SK-N-SH (cell line): ENCODE measurements around the gene TBCE. TPM values are rescaled to one million over a fixed set of nuclear protein-coding genes. Genes with fewer than 3 reads are reported as not detected.
A peak's percentile ranks its signal among the peaks of the same experiment; 100 is the strongest.

Experiments used
- CTCF ChIA-PET: fragments of 300-600, 350-600 bp; formaldehyde crosslinking; extraction: SDS; loops from one replicate; lab custom pipeline; 2021; lab: Yijun Ruan, JAX
- POLR2A ChIA-PET: fragments of 350-600 bp; sonication (Branson Sonifier 250); formaldehyde crosslinking; extraction: SDS; loops from one replicate; lab custom pipeline; 2020; ENCODE audit warnings: antibody characterized with exemption, inconsistent platforms; lab: Yijun Ruan, JAX
- DNase-seq: peaks from one replicate; pipeline ENCODE4 v3.0.0; 2012
- H2AFZ ChIP-seq: fragments of 200-600 bp; sonication (generic); 2 replicates; pipeline ENCODE4 v1.8.1; 2016; ENCODE audit warnings: antibody characterized with exemption, mild to moderate bottlenecking, low read depth
- H3F3A ChIP-seq: fragments of 200-600 bp; sonication (generic); replicated peaks from 2 replicates; pipeline ENCODE3; 2016; ENCODE audit warnings: antibody characterized with exemption, mild to moderate bottlenecking; ENCODE audit not compliant: insufficient read depth
- H3K27ac ChIP-seq, 2 experiments: fragments of 200-500 bp in 1 of 2; fragments of 200-600 bp in 1 of 2; sonication (Bioruptor generic) in 1 of 2; sonication (generic), shearing (Covaris generic) in 1 of 2; 2 replicates each; pipeline versions ENCODE4 v1.5.1 to v1.6.1; 2014 to 2016; ENCODE audit warnings: low read depth in 2 of 2, inconsistent platforms in 1 of 2, low read length in 1 of 2, mild to moderate bottlenecking in 1 of 2, mixed read lengths in 1 of 2
- H3K27me3 ChIP-seq: fragments of 200-600 bp; sonication (generic), shearing (Covaris generic); 2 replicates; pipeline ENCODE4 v1.6.1; 2016; ENCODE audit warnings: mixed run types; ENCODE audit not compliant: insufficient read depth
- H3K36me3 ChIP-seq, 2 experiments: fragments of 200-500 bp in 1 of 2; fragments of 200-600 bp in 1 of 2; sonication (Bioruptor generic) in 1 of 2; sonication (generic) in 1 of 2; replicated peaks in 1 of 2; 2 replicates each; pipeline versions ENCODE3 to v1.5.1; 2014 to 2016; ENCODE audit warnings: low read length in 1 of 2, mild to moderate bottlenecking in 1 of 2; ENCODE audit not compliant: insufficient read depth in 2 of 2, control insufficient read depth in 1 of 2
- H3K4me1 ChIP-seq, 2 experiments: fragments of 200-500 bp in 1 of 2; fragments of 200-600 bp in 1 of 2; sonication (Bioruptor generic) in 1 of 2; sonication (generic), shearing (Covaris generic) in 1 of 2; 2 replicates each; pipeline versions ENCODE4 v1.5.1 to v1.6.1; 2014 to 2016; ENCODE audit warnings: low read depth in 1 of 2, low read length in 1 of 2, mixed run types in 1 of 2; ENCODE audit not compliant: insufficient read depth in 2 of 2, control insufficient read depth in 1 of 2
- H3K4me2 ChIP-seq: fragments of 200-600 bp; sonication (generic), shearing (Covaris generic); 2 replicates; pipeline ENCODE4 v1.6.1; 2017; ENCODE audit warnings: mixed run types
- H3K4me3 ChIP-seq, 2 experiments: fragments of 200-500 bp in 1 of 2; fragments of 200-600 bp in 1 of 2; sonication (Bioruptor generic) in 1 of 2; sonication (generic), shearing (Covaris generic) in 1 of 2; 2 replicates each; pipeline versions ENCODE4 v1.5.1 to v1.8.1; 2014 to 2016; ENCODE audit warnings: low read depth in 2 of 2, inconsistent platforms in 1 of 2, low read length in 1 of 2, mild to moderate bottlenecking in 1 of 2, mixed read lengths in 1 of 2, moderate library complexity in 1 of 2
- H3K79me2 ChIP-seq: fragments of 200-600 bp; sonication (generic); 2 replicates; pipeline ENCODE4 v1.8.1; 2017; ENCODE audit warnings: mild to moderate bottlenecking; ENCODE audit not compliant: insufficient read depth
- H3K9ac ChIP-seq: fragments of 200-600 bp; sonication (generic); 2 replicates; pipeline ENCODE4 v1.6.1; 2017; ENCODE audit warnings: mixed run types
- H3K9me2 ChIP-seq: fragments of 200-600 bp; sonication (generic); 2 replicates; pipeline ENCODE4 v1.6.1; 2017; ENCODE audit warnings: mixed run types
- H3K9me3 ChIP-seq: fragments of 200-600 bp; sonication (generic); 2 replicates; pipeline ENCODE4 v1.6.1; 2017; ENCODE audit warnings: mixed run types, mild to moderate bottlenecking, moderate library complexity
- H4K20me1 ChIP-seq: fragments of 200-600 bp; sonication (generic); 2 replicates; pipeline ENCODE4 v1.6.1; 2017; ENCODE audit warnings: mild to moderate bottlenecking, mixed run types; ENCODE audit not compliant: insufficient read depth
- CTCF ChIP-seq: fragments of 200-600 bp; sonication (generic); IDR thresholded peaks from 2 replicates; pipeline ENCODE4 v1.6.1; 2017; ENCODE audit warnings: antibody characterized with exemption, mild to moderate bottlenecking, moderate library complexity
- ELF1 ChIP-seq: IDR thresholded peaks from 2 replicates; pipeline ENCODE4 v1.4.0; 2012
- GABPA ChIP-seq: IDR thresholded peaks from 2 replicates; pipeline ENCODE4 v1.4.0; 2012; ENCODE audit warnings: low read depth, mild to moderate bottlenecking
- JUND ChIP-seq: IDR thresholded peaks from 2 replicates; pipeline ENCODE4 v1.4.0; 2012
- MAX ChIP-seq: IDR thresholded peaks from 2 replicates; pipeline ENCODE4 v1.4.0; 2012; ENCODE audit warnings: low read depth
- MEF2A ChIP-seq: IDR thresholded peaks from 2 replicates; pipeline ENCODE4 v1.4.0; 2012; ENCODE audit warnings: low read depth, borderline replicate concordance
- MXI1 ChIP-seq: IDR thresholded peaks from 2 replicates; pipeline ENCODE4 v1.6.1; 2012; ENCODE audit warnings: mild to moderate bottlenecking, low read depth, low read length, improper control_type of control experiment
- NFIC ChIP-seq: IDR thresholded peaks from 2 replicates; pipeline ENCODE4 v1.4.0; 2012; ENCODE audit warnings: borderline replicate concordance
- POLR2AphosphoS5 ChIP-seq: IDR thresholded peaks from 2 replicates; pipeline ENCODE4 v1.6.1; 2012; ENCODE audit warnings: low read depth, low read length
- SIN3A ChIP-seq: IDR thresholded peaks from 2 replicates; pipeline ENCODE4 v1.6.1; 2012; ENCODE audit warnings: low read depth, mild to moderate bottlenecking, low read length, moderate library complexity, borderline replicate concordance
- TAF1 ChIP-seq: IDR thresholded peaks from 2 replicates; pipeline ENCODE4 v1.6.1; 2012; ENCODE audit warnings: low read depth, mild to moderate bottlenecking, low read length, moderate library complexity, borderline replicate concordance
- TCF12 ChIP-seq: IDR thresholded peaks from 2 replicates; pipeline ENCODE4 v1.4.0; 2012
- USF2 ChIP-seq: fragments of 150-350 bp; IDR thresholded peaks from 2 replicates; pipeline ENCODE4 v1.6.1; 2017; ENCODE audit warnings: antibody characterized with exemption, low read length, low read depth, borderline replicate concordance
- WGBS: methylation state at CpG from one replicate; pipeline ENCODE4 v1.1.6; 2017; ENCODE audit warnings: low lambda C conversion rate; 5-methylcytosine and 5-hydroxymethylcytosine counted together
- polyA plus RNA-seq, 3 experiments: library from polyadenylated mRNA; depleted of rRNA; stranded (reverse); fragments of >200 nt; gene quantifications; 2 replicates each; pipeline ENCODE4 v1.2.3, GENCODE V29; 2012
- TF ChIP-seq, protein P1 (sequence below): IDR thresholded peaks from 2 replicates; pipeline ENCODE4 v1.4.0; 2012; ENCODE audit warnings: low read depth, borderline replicate concordance
- TF ChIP-seq, protein P2 (sequence below): IDR thresholded peaks from 2 replicates; pipeline ENCODE4 v1.4.0; 2012; ENCODE audit warnings: low read depth, borderline replicate concordance
- TF ChIP-seq, protein P3 (sequence below): IDR thresholded peaks from 2 replicates; pipeline ENCODE4; 2012

The TBCE gene
- polyA plus RNA-seq (2012; rRNA removed): 18.3 and 26.2 TPM in 2 replicates
- 24.7 and 29.8 TPM in 2 replicates for polyA plus RNA-seq (2012; cell fraction: cytosol; rRNA removed)
- polyA plus RNA-seq (2012; cell fraction: nucleus; rRNA removed): 24.9 and 42.8 TPM in 2 replicates

DNA sequence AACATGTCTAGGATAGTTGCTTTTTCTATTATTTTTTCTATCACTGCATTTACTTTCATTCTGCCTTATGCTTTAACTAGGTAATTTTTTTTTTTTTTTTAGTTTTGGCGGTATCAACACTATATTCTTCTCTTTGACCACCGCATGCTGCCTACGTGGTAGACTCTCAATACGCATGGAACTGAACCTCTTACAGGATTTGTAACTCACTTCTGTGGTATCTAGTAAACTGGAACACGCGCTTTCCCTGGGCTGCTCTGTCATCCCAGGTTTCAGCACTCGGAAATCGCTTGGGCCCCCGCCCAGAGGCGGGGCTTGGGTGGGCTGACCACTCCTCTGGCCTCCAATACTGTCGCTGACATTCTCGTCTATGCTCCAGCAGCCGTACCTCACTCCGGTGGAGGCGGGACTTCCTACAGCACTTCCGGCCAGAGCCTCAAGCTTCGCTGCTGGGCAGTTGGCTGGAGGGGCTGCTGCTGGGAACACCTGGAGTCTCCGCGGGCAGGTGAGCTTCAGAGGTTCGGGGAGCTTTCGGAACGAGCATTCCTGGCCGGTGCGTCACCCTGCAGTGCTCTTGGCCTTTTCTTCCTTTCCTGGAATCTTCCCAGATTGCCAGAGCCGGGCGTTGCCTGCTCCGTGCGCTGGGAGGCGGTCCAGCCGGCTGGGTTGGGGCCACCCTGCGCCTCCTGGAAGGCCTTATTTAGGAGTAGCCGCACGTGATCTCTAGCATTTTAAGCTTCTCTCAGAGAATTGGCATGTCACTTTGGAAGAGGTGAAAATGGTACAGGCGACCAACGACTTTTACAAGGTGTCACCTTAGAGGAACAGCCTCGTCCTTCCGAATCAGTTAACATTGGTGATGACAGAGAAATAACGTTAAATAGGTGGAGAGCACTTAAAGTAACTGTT is at the start of gene TBCE:
Gene TBCE, plus strand, starts transcription at position 428 of the 909 bp plus-strand sequence. CDS start 12,623 bp downstream, outside the sequence.
- peak within 1 kb of the TSS; percentile 81 for H3K4me2 ChIP-seq
- H3K36me3 ChIP-seq: peaks cover 3 to 5% of the 10 kb centered on the region in 2 experiments
- peak; percentile 95 for DNase-seq
- H3K9me3 ChIP-seq: no peaks in the 10 kb centered on the region
- peak; percentile 98 for TF ChIP-seq POLR2AphosphoS5
- TF ChIP-seq JUND: no peak
- TF ChIP-seq ELF1: peak; percentile 55; the same call in 1 of the 2 replicates
- TF ChIP-seq TAF1: peak; percentile 95
- TF ChIP-seq, protein P1, sequence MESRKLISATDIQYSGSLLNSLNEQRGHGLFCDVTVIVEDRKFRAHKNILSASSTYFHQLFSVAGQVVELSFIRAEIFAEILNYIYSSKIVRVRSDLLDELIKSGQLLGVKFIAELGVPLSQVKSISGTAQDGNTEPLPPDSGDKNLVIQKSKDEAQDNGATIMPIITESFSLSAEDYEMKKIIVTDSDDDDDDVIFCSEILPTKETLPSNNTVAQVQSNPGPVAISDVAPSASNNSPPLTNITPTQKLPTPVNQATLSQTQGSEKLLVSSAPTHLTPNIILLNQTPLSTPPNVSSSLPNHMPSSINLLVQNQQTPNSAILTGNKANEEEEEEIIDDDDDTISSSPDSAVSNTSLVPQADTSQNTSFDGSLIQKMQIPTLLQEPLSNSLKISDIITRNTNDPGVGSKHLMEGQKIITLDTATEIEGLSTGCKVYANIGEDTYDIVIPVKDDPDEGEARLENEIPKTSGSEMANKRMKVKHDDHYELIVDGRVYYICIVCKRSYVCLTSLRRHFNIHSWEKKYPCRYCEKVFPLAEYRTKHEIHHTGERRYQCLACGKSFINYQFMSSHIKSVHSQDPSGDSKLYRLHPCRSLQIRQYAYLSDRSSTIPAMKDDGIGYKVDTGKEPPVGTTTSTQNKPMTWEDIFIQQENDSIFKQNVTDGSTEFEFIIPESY: no peak
- peak; percentile 88 for TF ChIP-seq GABPA
- peak; percentile 99 for TF ChIP-seq MXI1
- peak; percentile 59 for TF ChIP-seq MAX
- TF ChIP-seq SIN3A: peak; percentile 86; the same call in 1 of the 2 replicates
- no peak for TF ChIP-seq MEF2A
- TF ChIP-seq TCF12: peak; percentile 26; the same call in 1 of the 2 replicates
- peak; percentile 5; the same call in 1 of the 2 replicates for TF ChIP-seq NFIC
- TF ChIP-seq, protein P2, sequence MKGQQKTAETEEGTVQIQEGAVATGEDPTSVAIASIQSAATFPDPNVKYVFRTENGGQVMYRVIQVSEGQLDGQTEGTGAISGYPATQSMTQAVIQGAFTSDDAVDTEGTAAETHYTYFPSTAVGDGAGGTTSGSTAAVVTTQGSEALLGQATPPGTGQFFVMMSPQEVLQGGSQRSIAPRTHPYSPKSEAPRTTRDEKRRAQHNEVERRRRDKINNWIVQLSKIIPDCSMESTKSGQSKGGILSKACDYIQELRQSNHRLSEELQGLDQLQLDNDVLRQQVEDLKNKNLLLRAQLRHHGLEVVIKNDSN: peak; percentile 68; the same call in 1 of the 2 replicates
- TF ChIP-seq CTCF: peak; percentile 22; the same call in 1 of the 2 replicates
- TF ChIP-seq, protein P3, sequence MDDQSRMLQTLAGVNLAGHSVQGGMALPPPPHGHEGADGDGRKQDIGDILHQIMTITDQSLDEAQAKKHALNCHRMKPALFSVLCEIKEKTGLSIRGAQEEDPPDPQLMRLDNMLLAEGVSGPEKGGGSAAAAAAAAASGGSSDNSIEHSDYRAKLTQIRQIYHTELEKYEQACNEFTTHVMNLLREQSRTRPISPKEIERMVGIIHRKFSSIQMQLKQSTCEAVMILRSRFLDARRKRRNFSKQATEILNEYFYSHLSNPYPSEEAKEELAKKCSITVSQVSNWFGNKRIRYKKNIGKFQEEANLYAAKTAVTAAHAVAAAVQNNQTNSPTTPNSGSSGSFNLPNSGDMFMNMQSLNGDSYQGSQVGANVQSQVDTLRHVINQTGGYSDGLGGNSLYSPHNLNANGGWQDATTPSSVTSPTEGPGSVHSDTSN: peak; percentile 69
- no peak for TF ChIP-seq USF2
- TF ChIP-seq, all 33 proteins: peak for 12
- peaks cover 6% of the 10 kb centered on the region for H3F3A ChIP-seq
- 4% methylated on average over 35 of the region's 38 CpGs for WGBS
- H3K9me2 ChIP-seq: no peaks in the 10 kb centered on the region
- H3K27me3 ChIP-seq: no peaks in the 10 kb centered on the region
- ChIA-PET POLR2A (interaction anchor here (1.3 kb wide), 2 partner anchors 9 to 39 kb away, joined by 4 to 6 read pairs; partner anchors contain the start of genes ARID4B and GGPS1), CTCF (interaction anchor here (0.9 to 2.0 kb wide), 4 partner anchors 12 to 49 kb away, joined by 3 to 8 read pairs (median 4); partner anchors contain the start of gene GGPS1)
- peak within 1 kb of the TSS; percentile 93 for H2AFZ ChIP-seq
- H3K4me3 ChIP-seq: peak within 1 kb of the TSS; percentile 68 to 78
- peaks cover 49% of the 10 kb centered on the region for H3K79me2 ChIP-seq
- peak within 1 kb of the TSS; percentile 67 for H3K9ac ChIP-seq
- H4K20me1 ChIP-seq: no peaks in the 10 kb centered on the region
- H3K4me1 ChIP-seq: no peaks in the 10 kb centered on the region; a peak in 1 of 4 replicates
- H3K27ac ChIP-seq: peak within 1 kb of the TSS; percentile 62 to 75
